ENCODE measurements around the gene HSDL1. TPM values are rescaled to one million over a fixed set of nuclear protein-coding genes. Genes with fewer than 3 reads are reported as not detected.

The HSDL1 gene
- total RNA-seq, 1 donor from 2014 or later = 25.5 TPM

- H3K27ac Mint-ChIP-seq (ENCODE audit: unreplicated experiment) = no peak overlapping the region
- H3K9me3 Mint-ChIP-seq (ENCODE audit: low read depth) = no peaks in the 10 kb centered on the region
- H3K27me3 Mint-ChIP-seq (ENCODE audit: low read depth) = no peaks in the 10 kb centered on the region
- no peak for TF ChIP-seq CTCF (IDR thresholded peaks at IDR 0.05)
- DNase-seq (ENCODE audit: low spot score) = no peak
- peaks cover 14% of the 10 kb centered on the region for H3K4me1 Mint-ChIP-seq (ENCODE audit: low read depth)
- peaks cover 2% of the 10 kb centered on the region for H3K36me3 Mint-ChIP-seq (ENCODE audit: low read depth)
- H3K4me3 Mint-ChIP-seq (ENCODE audit: unreplicated experiment) = no peak overlapping the region
Observed at GRCh38 chr16:84107921-84108320, 37.1 kb downstream of the HSDL1 start.

GRCh38 chr16:84105948-84106740 lies 38.8 kb downstream of the HSDL1 start:
- TF ChIP-seq CTCF (IDR thresholded peaks at IDR 0.05) = no peak
- Mint-ChIP-seq H3K27me3 (ENCODE audit: low read depth) (no peaks in the 10 kb centered on the region), H3K4me1 (ENCODE audit: low read depth) (peaks cover 14% of the 10 kb centered on the region), H3K27ac (ENCODE audit: unreplicated experiment) (peak overlapping the region; percentile 6), H3K9me3 (ENCODE audit: low read depth) (no peaks in the 10 kb centered on the region), H3K4me3 (ENCODE audit: unreplicated experiment) (no peak overlapping the region), H3K36me3 (ENCODE audit: low read depth) (peaks cover 2% of the 10 kb centered on the region)
- no peak for DNase-seq (ENCODE audit: low spot score)

GRCh38 chr16:84105301-84105815 lies 39.6 kb downstream of the HSDL1 start:
- Mint-ChIP-seq H3K27me3 (ENCODE audit: low read depth) (no peaks in the 10 kb centered on the region), H3K4me1 (ENCODE audit: low read depth) (peaks cover 14% of the 10 kb centered on the region), H3K27ac (ENCODE audit: unreplicated experiment) (no peak overlapping the region), H3K9me3 (ENCODE audit: low read depth) (no peaks in the 10 kb centered on the region), H3K4me3 (ENCODE audit: unreplicated experiment) (no peak overlapping the region), H3K36me3 (ENCODE audit: low read depth) (peaks cover 2% of the 10 kb centered on the region)
- DNase-seq (ENCODE audit: low spot score) = no peak
- TF ChIP-seq CTCF (IDR thresholded peaks at IDR 0.05) = no peak

- DNase-seq (ENCODE audit: low spot score) = no peak
- peaks cover 2% of the 10 kb centered on the region for H3K36me3 Mint-ChIP-seq (ENCODE audit: low read depth)
- TF ChIP-seq CTCF (IDR thresholded peaks at IDR 0.05) = no peak
- no peaks in the 10 kb centered on the region for H3K9me3 Mint-ChIP-seq (ENCODE audit: low read depth)
- no peaks in the 10 kb centered on the region for H3K27me3 Mint-ChIP-seq (ENCODE audit: low read depth)
- H3K4me1 Mint-ChIP-seq (ENCODE audit: low read depth) = peaks cover 24% of the 10 kb centered on the region
- H3K27ac Mint-ChIP-seq (ENCODE audit: unreplicated experiment) = no peak overlapping the region
- no peak overlapping the region for H3K4me3 Mint-ChIP-seq (ENCODE audit: unreplicated experiment)
Observed at GRCh38 chr16:84104231-84104630, 40.7 kb downstream of the HSDL1 start.

- Mint-ChIP-seq H3K4me3 (ENCODE audit: unreplicated experiment) (no peak overlapping the region), H3K27me3 (ENCODE audit: low read depth) (no peaks in the 10 kb centered on the region), H3K36me3 (ENCODE audit: low read depth) (peaks cover 2% of the 10 kb centered on the region), H3K27ac (ENCODE audit: unreplicated experiment) (no peak overlapping the region), H3K4me1 (ENCODE audit: low read depth) (peaks cover 24% of the 10 kb centered on the region), H3K9me3 (ENCODE audit: low read depth) (no peaks in the 10 kb centered on the region)
- no peak for DNase-seq (ENCODE audit: low spot score)
- no peak for TF ChIP-seq CTCF (IDR thresholded peaks at IDR 0.05)
Observed at GRCh38 chr16:84103678-84104077, 41.3 kb downstream of the HSDL1 start.

Data from chondrocyte (in vitro differentiated cells).